HG02798 (cell line): Measurements from ENCODE around the gene EMP3.

Source experiments
- ATAC-seq: cut with Tn5 transposase; IDR thresholded peaks from one replicate; pipeline ENCODE4 v1.9.1; 2021; ENCODE audit warnings: mild to moderate bottlenecking; ENCODE audit not compliant: unreplicated experiment, poor library complexity

The EMP3 gene

GRCh38 chr19:48342841-48343540, 17.6 kb downstream of the EMP3 start:
- no peak for ATAC-seq

DNA sequence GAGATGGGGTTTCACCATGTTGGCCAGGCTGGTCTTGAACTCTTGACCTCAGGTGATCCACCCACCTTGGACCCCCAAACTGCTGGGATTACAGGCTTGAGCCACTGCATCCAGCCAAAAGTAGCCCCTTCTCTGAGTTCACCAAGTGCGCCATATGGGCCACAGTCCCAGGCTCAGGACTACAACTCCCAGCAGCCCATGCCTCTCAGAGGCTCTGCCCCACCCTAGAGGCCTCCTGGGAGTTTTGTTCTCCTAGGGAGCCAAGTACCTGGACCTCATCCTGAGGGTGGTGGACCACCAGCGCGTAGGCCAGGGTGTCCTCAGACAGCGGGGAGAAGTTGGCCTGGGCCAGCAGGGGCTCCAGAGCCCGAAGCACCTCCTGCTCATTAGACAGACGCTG, 19.5 kb downstream of the EMP3 start:
- ATAC-seq: no peak

DNA sequence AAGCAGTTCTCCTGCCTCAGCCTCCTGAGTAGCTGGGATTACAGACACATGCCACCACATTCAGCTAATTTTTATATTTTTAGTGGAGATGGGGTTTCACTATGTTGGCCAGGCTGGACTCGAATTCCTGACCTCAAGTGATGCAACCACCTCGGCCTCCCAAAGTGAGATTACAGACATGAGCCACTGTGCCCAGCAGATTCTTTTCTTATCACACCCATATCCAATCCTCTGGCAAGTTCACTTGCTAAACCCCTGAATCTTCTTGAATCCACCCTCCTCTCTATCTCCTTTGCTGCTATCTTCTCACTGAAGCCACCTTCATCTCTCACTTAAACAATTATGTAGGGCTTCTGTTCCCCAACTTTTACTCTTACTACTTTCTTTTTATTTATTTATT, 20.8 kb downstream of the EMP3 start:
- no peak for ATAC-seq

GRCh38 chr19:48348045-48348444, 22.7 kb downstream of the EMP3 start:
- no peak for ATAC-seq

DNA sequence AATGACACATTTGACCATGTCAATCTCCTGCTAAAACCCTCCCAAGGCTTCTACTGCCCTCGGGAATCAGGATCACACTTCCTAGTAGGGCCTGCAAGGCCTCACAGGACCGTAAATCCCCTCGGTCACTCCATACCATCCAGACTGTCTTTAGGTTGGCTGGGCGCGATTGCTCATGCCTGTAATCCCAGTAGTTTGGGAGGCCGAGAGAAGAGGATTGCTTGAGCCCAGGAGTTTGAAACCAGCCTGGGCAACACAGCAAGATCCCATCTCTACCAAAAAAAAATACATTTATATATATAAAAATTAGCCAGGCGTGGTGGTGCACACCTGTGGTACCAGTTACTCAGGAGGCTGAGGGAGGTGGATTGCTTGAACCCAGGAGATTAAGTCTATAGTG, 23.4 kb downstream of the EMP3 start:
- no peak for ATAC-seq

- no peak for ATAC-seq
Observed at GRCh38 chr19:48350856-48351255, 25.5 kb downstream of the EMP3 start.

DNA sequence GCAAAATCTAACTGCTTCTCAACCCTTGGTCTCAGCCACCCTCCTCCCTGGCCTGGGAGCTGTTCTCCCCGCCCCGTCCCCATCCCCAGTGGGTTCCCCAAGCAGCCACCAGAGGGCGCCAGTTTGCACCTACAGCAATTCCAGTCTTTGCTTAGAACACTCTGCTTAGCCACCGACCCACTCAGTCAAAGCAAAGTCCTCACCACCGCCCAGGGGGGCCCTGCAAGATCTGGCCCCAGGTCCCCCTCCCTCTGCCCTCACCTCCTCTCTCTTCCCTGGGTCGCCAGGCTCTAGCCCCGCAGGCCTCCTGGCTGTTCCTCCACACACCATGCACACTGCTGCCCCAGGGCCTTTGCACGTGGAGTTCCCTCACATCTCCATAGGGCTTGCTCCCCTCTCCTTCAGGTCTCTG, 26.0 kb downstream of the EMP3 start:
- ATAC-seq: no peak

GRCh38 chr19:48353677-48354076, 28.3 kb downstream of the EMP3 start:
- no peak for ATAC-seq

GRCh38 chr19:48354332-48354992, 29.1 kb downstream of the EMP3 start:
- ATAC-seq: no peak

DNA sequence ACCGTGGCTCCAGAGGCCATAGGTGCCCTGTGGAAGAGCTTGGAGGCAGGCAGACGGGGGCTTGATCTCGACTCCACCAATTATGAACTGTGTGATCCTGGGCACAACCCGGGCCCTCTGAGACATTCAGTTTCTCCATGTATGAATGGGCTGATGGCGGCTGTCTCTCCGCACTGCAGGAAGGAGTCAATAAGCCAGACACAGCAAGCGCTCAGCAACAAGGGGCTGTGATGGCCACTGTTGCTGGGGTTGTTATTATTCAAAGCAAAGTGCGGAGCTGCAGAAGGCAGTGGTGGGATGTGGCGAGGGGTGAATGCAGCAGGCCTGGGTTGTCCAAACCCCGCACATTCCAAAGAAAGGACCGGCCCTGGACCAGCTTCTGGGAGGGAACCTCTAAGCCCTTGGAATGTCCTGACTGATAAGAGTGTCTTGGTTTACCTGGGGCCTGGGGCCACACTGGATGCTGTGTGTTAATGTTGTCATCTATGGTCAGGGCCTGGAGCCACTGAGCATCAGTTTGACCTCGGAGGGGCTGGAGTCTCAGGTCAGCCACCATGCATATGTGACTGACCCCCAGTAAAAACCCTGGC, 30.1 kb downstream of the EMP3 start:
- no peak for ATAC-seq

- ATAC-seq: no peak
Observed at GRCh38 chr19:48359123-48359522, 33.8 kb downstream of the EMP3 start.

GRCh38 chr19:48361912-48362311, 36.6 kb downstream of the EMP3 start:
- ATAC-seq: no peak

GRCh38 chr19:48362716-48363499, 37.6 kb downstream of the EMP3 start:
- ATAC-seq: peak; percentile 55

DNA sequence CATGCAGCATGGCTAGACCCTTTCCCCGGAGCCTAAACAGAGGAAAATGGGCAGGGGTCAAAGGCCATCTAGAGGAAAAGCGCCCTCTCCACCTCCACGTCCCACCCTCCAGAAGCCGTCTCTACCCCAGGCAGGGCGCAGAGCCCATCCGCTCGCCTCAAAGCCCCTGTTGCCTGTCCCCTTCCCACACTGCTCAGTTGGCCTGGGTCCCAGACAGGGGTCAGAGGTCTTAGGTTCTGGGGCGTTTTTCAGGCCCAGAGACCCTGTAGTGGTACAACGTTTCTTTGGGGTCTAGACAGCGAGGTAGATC, 38.1 kb downstream of the EMP3 start:
- ATAC-seq: peak; percentile 15

GRCh38 chr19:48363810-48364597, 38.7 kb downstream of the EMP3 start, which contains the start of the genes SYNGR4 and TMEM143:
TSS of gene SYNGR4 (plus strand) at chr19:48364367. CDS start at chr19:48365843, 1,476 bp downstream.
TSS of gene TMEM143 (minus strand) at chr19:48363940. CDS start at chr19:48363920, 20 bp downstream.
- ATAC-seq: peak; percentile 88

GRCh38 chr19:48364598-48365348, 39.4 kb downstream of the EMP3 start:
- no peak for ATAC-seq

DNA sequence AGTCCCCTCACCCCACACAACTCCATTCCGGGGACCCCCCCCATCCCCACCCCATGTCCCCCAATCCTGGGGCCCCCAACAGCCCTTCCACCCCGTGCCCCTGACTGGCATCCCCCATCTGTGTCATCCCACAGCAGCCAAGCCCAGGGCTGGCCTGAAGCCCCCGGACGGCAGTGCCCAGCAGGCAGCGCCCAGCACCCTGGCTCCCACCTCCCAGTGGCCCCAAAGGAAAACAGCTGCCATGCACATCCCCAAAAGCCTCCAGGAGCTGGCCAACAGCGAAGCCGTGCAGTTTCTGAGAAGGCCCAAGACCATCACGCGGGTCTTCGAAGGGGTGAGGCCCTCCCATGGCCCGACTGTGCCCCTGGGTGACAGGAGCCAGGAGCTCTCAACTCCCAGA, 40.2 kb downstream of the EMP3 start:
- ATAC-seq: no peak

- no peak for ATAC-seq
Observed at GRCh38 chr19:48367855-48368254, 42.5 kb downstream of the EMP3 start.

DNA sequence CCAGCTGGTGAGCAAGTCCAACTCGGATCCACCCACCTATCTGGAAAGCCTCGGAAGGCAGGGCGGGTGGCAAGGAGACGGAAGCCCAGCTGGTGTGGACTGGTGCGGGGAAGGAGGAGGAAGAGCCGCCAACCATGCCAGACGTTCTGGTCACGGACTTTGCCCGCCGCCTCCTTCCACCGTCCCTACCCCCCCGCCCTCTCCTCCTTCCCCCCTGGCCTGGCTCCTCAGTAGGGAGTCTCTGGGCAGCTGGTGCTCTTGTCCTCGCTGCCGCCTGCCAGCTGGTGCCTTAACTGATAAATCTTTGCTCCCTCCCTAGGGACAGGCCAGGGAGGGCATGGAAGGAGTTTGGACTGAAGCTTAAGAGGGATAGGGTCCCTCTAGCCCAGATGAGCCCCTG, 43.6 kb downstream of the EMP3 start:
- no peak for ATAC-seq
